Lower leg skin (tissue), 4 donors: ENCODE data around the gene RGS10. TPM values are rescaled to one million over a fixed set of nuclear protein-coding genes. Genes with fewer than 3 reads are reported as not detected.

Experiments used
- DNase-seq, 2 donors: peaks; one replicate each; pipeline ENCODE4 v3.0.0-alpha.2; 2019; ENCODE audit warnings: low spot score in 2 of 2
- H3K4me3 ChIP-seq: fragments of 200-600 bp; sonication (generic); 2 replicates; pipeline ENCODE4 v1.5.1; 2017; ENCODE audit warnings: mild to moderate bottlenecking, low read depth; ENCODE audit not compliant: poor library complexity, severe bottlenecking
- CTCF ChIP-seq, 3 donors: fragments of 450-650 bp; IDR thresholded peaks; one replicate each; pipeline ENCODE4 v1.5.1; 2016; ENCODE audit warnings: antibody characterized with exemption in 3 of 3, mild to moderate bottlenecking in 3 of 3, moderate library complexity in 2 of 3
- POLR2A ChIP-seq, 2 donors: fragments of 450-650 bp; IDR thresholded peaks; one replicate each; pipeline ENCODE4 v1.6.1; 2016 to 2017; ENCODE audit warnings: antibody characterized with exemption in 2 of 2, mild to moderate bottlenecking in 1 of 2, moderate library complexity in 1 of 2
- WGBS, 2 donors: methylation state at CpG; one replicate each; pipeline ENCODE4 v1.1.5; 2018; 5-methylcytosine and 5-hydroxymethylcytosine counted together
- intact Hi-C: fragments of 100-400 bp; cut with DNase I; formaldehyde crosslinking; loops from one replicate; pipeline ENCODE4 v1.15.0; 2023; ENCODE audit warnings: low total_unique reads
- total RNA-seq, 4 donors: library from RNA; depleted of rRNA; stranded (reverse); fragments of >200 nt; gene quantifications; one replicate each; pipeline ENCODE4 v1.1.0, GENCODE V29; 2016

RGS10 gene
- total RNA-seq, 4 donors from 2014 or later = 14.8 to 40.1 (median 21.3) TPM

GRCh38 chr10:119456435-119456810 lies 86.1 kb downstream of the RGS10 start:
- intact Hi-C loops = no loop called here
- WGBS, 2 donors = 93 to 98% methylated on average over 7 of the region's 7 CpGs

GRCh38 chr10:119455609-119456434 lies 86.7 kb downstream of the RGS10 start:
- no peak for DNase-seq
- TF ChIP-seq POLR2A (IDR thresholded peaks at IDR 0.05) = no peak
- TF ChIP-seq CTCF (IDR thresholded peaks at IDR 0.05) = no peak
- 90 to 92% methylated on average over 23 of the region's 23 CpGs for WGBS, 2 donors
- no peak overlapping the region for H3K4me3 ChIP-seq
- intact Hi-C loops = no loop called here

More at GRCh38 chr10:119456435-119456810, 86.1 kb downstream of the RGS10 start:
- no peak for DNase-seq
- no peak for TF ChIP-seq POLR2A (IDR thresholded peaks at IDR 0.05)
- no peak for TF ChIP-seq CTCF (IDR thresholded peaks at IDR 0.05)
- no peak overlapping the region for H3K4me3 ChIP-seq

- H3K4me3 ChIP-seq = no peak overlapping the region
- no peak for DNase-seq
- 93 to 95% methylated on average over 18 of the region's 18 CpGs for WGBS, 2 donors
- TF ChIP-seq POLR2A (IDR thresholded peaks at IDR 0.05) (no peak), CTCF (IDR thresholded peaks at IDR 0.05) (no peak)
- intact Hi-C loops = no loop called here
Observed at GRCh38 chr10:119454990-119455389, 87.5 kb downstream of the RGS10 start.

- TF ChIP-seq CTCF (IDR thresholded peaks at IDR 0.05) (no peak), POLR2A (IDR thresholded peaks at IDR 0.05) (no peak)
- no peak overlapping the region for H3K4me3 ChIP-seq
- 87 to 91% methylated on average over 12 to 13 of the region's 13 CpGs for WGBS, 2 donors
- intact Hi-C loops = no loop called here
- DNase-seq = no peak
Observed at GRCh38 chr10:119454316-119454715, 88.2 kb downstream of the RGS10 start.

DNA sequence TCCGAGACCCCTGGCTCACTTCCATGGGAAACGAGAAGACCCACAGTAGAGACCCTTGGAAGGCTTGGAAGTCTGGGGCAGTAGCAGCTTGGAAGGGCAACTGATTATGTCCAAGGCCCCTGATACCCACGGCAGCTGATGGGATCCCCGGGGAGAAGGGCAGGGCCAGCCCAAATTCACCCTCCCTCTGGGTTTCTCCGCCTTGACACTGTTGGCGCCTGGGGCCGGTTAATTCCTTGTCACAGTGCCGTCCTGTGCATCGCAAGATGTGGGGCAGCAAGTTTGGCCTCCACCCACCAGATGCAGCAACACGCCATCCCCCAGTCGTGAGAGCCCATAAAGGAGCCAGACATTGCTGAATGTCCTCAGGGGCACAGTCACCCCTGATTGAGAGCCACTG lies 89.2 kb downstream of the RGS10 start:
- intact Hi-C loops = no loop called here
- no peak for TF ChIP-seq POLR2A (IDR thresholded peaks at IDR 0.05)
- no peak for TF ChIP-seq CTCF (IDR thresholded peaks at IDR 0.05)
- DNase-seq = no peak
- 61 to 66% methylated on average over 11 of the region's 11 CpGs for WGBS, 2 donors
- H3K4me3 ChIP-seq = no peak overlapping the region
